Dermis microvascular lymphatic vessel endothelial cell (primary cell): ENCODE results near the gene SLC2A14. TPM values are rescaled to one million over a fixed set of nuclear protein-coding genes. Genes with fewer than 3 reads are reported as not detected.
A peak's percentile ranks its signal among the peaks of the same experiment; 100 is the strongest.
"Not testable (repeated sequence)": the region's sequence is repeated elsewhere in the genome, so short reads cannot be mapped to it uniquely, and the experiment has no call there.

Source experiments
- DNase-seq, 2 donors: peaks; one replicate each; pipeline versions ENCODE4 v3.0.0 to v3.0.0-alpha.2; 2010; ENCODE audit warnings: low read depth in 2 of 2
- total RNA-seq: library from RNA; depleted of rRNA; stranded (reverse); fragments of >200 nt; gene quantifications from 2 replicates; pipeline ENCODE4 v1.2.1, GENCODE V29; 2014

Gene SLC2A14
- total RNA-seq, 1 donor from 2014 or later, result under 0.01 TPM

- DNase-seq, result no peak
Observed at GRCh38 chr12:7834701-7835100, 38.0 kb downstream of the SLC2A14 start.

GRCh38 chr12:7833831-7834230 lies 38.9 kb downstream of the SLC2A14 start:
- DNase-seq, result no peak

- not testable (repeated sequence) for DNase-seq
Observed at GRCh38 chr12:7833201-7833600, 39.5 kb downstream of the SLC2A14 start.

GRCh38 chr12:7832059-7832696 lies 40.5 kb downstream of the SLC2A14 start:
- peak; percentile 36 to 76 for DNase-seq

- not testable (repeated sequence) for DNase-seq
Observed at GRCh38 chr12:7829737-7830136, 43.0 kb downstream of the SLC2A14 start.

GRCh38 chr12:7825754-7826153 lies 47.0 kb downstream of the SLC2A14 start:
- not testable (repeated sequence) for DNase-seq

GRCh38 chr12:7806863-7807487 lies 65.7 kb downstream of the SLC2A14 start:
- DNase-seq, result peak; percentile 70 to 81

- DNase-seq, result peak in 1 of 2 donors; percentile 10
Observed at GRCh38 chr12:7806319-7806718, 66.4 kb downstream of the SLC2A14 start.

- DNase-seq, result no peak
Observed at GRCh38 chr12:7801460-7801859, 71.3 kb downstream of the SLC2A14 start.

- DNase-seq, result not testable (repeated sequence)
Observed at GRCh38 chr12:7798750-7799308, 73.9 kb downstream of the SLC2A14 start.

- DNase-seq, result no peak
Observed at GRCh38 chr12:7797698-7798398, 74.9 kb downstream of the SLC2A14 start.

- DNase-seq, result not testable (repeated sequence)
Observed at GRCh38 chr12:7797269-7797668, 75.4 kb downstream of the SLC2A14 start.

- no peak for DNase-seq
Observed at GRCh38 chr12:7793211-7793610, 79.5 kb downstream of the SLC2A14 start.

GRCh38 chr12:7788884-7789528 lies 83.7 kb downstream of the SLC2A14 start, which contains the start of gene NANOG:
TSS of gene NANOG (plus strand) at chr12:7789402. CDS start at chr12:7789615, 213 bp downstream.
- not testable (repeated sequence) for DNase-seq

GRCh38 chr12:7788294-7788660 lies 84.4 kb downstream of the SLC2A14 start:
- DNase-seq, result no peak

GRCh38 chr12:7787574-7788293 lies 85.0 kb downstream of the SLC2A14 start:
- no peak for DNase-seq

- no peak for DNase-seq
Observed at GRCh38 chr12:7784701-7785100, 88.0 kb downstream of the SLC2A14 start.

- not testable (repeated sequence) for DNase-seq
Observed at GRCh38 chr12:7783433-7783832, 89.3 kb downstream of the SLC2A14 start.

GRCh38 chr12:7782055-7782454 lies 90.7 kb downstream of the SLC2A14 start:
- DNase-seq, result no peak

- no peak for DNase-seq
Observed at GRCh38 chr12:7781274-7781673, 91.4 kb downstream of the SLC2A14 start.

- DNase-seq, result no peak
Observed at GRCh38 chr12:7769999-7770398, 102.7 kb downstream of the SLC2A14 start.
